Fibroblast of skin of right biceps (primary cell): ENCODE data around the gene UGT1A7.

Experiments used
- DNase-seq: peaks from one replicate; pipeline ENCODE4 v3.0.0-alpha.2; 2013

UGT1A7 gene

GRCh38 chr2:233819884-233820773 is 138.4 kb downstream of the UGT1A7 start:
- DNase-seq: no peak

GRCh38 chr2:233820774-233821105 is 139.0 kb downstream of the UGT1A7 start:
- no peak for DNase-seq

DNA sequence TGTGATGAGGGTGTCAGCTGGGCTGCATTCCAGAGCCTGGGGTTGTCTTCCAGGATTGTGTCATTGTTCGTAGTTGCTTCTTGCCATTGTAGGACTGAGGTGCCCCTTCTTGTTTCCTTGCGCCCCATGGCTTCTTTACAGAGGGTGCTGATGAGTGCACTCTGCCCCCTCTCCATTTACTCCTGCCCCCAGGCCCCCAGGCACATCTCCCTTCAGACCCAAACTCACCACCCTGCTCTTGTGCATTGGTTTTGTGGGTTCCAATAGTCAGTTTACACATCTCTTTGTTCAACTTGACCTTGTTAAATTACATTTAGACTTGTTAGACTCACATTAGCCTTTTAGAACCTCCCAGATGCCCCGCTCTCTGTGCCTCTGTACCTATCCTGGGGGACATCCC is 139.5 kb downstream of the UGT1A7 start:
- DNase-seq: no peak

DNA sequence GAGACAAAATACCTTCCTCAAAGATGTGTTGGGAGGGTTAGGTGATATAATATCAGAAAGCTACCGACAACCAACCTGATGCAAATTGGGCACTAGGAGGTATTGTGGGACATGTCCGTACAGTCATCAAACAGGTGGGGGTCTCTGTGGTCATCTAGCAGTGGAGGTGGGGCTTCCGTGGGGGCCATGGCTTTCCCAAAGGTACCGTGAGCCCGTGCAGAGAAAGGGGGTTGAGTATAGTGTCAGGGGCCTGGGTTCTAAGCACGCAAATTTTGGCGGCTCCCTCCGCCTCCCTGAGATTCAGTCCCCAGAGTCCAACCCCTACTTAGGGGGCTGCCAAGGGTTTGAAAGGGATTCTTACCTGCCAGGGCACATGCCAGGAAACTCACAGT is 140.0 kb downstream of the UGT1A7 start:
- no peak for DNase-seq

DNA sequence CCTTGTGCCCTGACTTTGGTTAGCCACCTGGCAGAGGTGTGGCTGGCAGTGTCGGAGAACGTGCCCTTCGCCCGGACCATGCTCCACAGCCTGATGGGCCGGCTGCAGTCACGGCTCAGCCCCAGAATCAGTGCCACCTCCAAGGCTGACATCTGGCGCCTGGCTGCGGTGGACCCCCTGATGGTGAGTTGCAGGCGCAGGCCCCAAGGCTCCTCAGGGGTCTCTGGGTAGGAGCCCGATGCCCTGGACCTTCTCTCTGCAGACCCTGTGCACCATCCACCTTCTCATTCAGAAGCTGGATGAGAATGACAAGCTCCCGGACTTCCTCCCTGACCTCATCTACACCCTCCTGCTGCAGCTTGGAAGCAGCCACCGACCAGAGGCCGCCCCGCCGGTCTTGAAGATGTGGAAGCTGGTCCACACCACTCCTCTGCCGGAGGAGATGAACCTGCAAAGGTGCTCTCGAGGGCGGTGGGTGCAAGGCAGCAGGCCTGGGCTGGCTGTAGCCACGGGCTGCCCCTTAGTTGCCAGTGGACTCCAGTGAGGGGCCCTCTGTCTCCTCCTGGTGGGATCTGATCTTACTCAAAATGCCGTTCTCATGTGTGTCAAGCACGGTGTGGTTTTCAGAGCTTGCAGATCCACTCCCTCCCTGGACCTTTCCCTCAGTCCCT is 140.5 kb downstream of the UGT1A7 start:
- no peak for DNase-seq
